H1 (cell line): ENCODE measurements around the gene IRX4.

ENCODE experiments used
- RBBP5 ChIP-seq: IDR thresholded peaks from 2 replicates; pipeline ENCODE4 v1.7.1; 2012; ENCODE audit warnings: low read depth, mild to moderate bottlenecking, inconsistent platforms, low read length, moderate library complexity, borderline replicate concordance
- TF ChIP-seq, protein P1 (sequence below), 3 experiments: IDR thresholded peaks; 1 replicate in 2 of 3; 2 replicates in 1 of 3; pipeline versions ENCODE4 v1.5.1 to v1.6.1; 2011; ENCODE audit warnings: low read length in 3 of 3, mild to moderate bottlenecking in 3 of 3, inconsistent platforms in 2 of 3, low read depth in 1 of 3, moderate library complexity in 1 of 3; ENCODE audit not compliant: insufficient read depth in 1 of 3; ENCODE audit errors: control extremely low read depth in 1 of 3

DNA sequence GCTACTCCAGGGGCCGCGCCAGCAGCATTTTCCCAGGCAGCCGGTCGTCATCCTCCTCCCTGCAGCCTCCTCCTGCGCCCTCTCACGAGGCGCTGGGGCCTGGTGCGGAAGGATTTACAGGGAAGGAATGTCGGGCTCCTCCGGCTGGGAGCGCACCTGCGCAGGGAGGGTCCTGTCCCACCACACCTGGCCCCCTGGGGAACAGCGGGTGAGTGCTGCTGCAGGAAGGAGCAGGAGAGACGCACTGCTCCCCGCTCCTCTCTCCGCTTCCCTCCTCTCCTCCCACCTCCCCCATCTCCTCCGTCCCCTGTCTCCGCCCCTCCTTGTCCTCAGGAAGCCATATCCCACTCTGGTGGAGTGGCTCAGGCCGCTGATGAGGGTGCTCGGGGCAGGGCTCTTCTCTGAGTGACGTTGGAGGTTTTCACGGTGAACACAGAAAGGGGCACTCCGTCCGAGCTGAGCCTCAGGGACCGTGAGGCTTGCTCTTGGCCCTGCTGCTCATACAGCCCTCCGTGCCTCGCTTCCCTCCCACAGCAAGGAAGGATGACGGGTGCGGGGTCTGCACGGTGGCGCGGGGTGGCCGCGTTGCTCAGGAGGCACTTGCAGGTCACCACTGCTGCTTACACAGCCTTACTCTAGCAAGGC, 31.3 kb downstream of the IRX4 start:
- TF ChIP-seq, protein P1, sequence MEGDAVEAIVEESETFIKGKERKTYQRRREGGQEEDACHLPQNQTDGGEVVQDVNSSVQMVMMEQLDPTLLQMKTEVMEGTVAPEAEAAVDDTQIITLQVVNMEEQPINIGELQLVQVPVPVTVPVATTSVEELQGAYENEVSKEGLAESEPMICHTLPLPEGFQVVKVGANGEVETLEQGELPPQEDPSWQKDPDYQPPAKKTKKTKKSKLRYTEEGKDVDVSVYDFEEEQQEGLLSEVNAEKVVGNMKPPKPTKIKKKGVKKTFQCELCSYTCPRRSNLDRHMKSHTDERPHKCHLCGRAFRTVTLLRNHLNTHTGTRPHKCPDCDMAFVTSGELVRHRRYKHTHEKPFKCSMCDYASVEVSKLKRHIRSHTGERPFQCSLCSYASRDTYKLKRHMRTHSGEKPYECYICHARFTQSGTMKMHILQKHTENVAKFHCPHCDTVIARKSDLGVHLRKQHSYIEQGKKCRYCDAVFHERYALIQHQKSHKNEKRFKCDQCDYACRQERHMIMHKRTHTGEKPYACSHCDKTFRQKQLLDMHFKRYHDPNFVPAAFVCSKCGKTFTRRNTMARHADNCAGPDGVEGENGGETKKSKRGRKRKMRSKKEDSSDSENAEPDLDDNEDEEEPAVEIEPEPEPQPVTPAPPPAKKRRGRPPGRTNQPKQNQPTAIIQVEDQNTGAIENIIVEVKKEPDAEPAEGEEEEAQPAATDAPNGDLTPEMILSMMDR (IDR thresholded peaks at IDR 0.05; ENCODE audit: control extremely low read depth in 1 of 3, insufficient read depth in 1 of 3, low read depth in 1 of 3, low read length in 3 of 3) = no peak
- peak; percentile 62; the same call in 1 of the 2 replicates for TF ChIP-seq RBBP5
